RPMI8226 (cell line): Measurements from ENCODE around the gene BCL11A.

Experiments
- DNase-seq: peaks from one replicate; pipeline ENCODE4 v3.0.0-alpha.2; 2015

The BCL11A gene

GRCh38 chr2:60523963-60524362 lies 29.5 kb downstream of the BCL11A start:
- no peak for DNase-seq

DNA sequence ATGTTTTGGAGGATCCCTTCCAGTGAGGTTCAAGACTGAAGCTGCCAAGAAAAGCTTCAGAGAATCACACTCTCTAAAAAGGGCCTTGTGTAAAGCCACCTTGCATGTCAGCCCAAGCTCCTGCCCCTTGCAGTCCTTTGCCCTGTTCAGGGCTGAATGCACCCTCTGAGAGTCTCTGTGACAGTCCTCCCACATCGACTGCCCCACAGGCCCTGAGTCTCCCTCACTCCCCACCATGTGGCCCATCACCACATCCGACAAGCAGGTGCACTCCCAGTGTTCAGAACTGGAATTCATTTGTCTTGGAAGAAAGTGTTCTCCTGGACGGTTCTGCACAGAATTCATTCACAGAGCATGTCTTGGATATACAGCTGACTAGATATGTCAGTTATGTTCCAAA lies 31.0 kb downstream of the BCL11A start:
- DNase-seq = no peak

GRCh38 chr2:60521626-60522025 lies 31.8 kb downstream of the BCL11A start:
- no peak for DNase-seq

DNA sequence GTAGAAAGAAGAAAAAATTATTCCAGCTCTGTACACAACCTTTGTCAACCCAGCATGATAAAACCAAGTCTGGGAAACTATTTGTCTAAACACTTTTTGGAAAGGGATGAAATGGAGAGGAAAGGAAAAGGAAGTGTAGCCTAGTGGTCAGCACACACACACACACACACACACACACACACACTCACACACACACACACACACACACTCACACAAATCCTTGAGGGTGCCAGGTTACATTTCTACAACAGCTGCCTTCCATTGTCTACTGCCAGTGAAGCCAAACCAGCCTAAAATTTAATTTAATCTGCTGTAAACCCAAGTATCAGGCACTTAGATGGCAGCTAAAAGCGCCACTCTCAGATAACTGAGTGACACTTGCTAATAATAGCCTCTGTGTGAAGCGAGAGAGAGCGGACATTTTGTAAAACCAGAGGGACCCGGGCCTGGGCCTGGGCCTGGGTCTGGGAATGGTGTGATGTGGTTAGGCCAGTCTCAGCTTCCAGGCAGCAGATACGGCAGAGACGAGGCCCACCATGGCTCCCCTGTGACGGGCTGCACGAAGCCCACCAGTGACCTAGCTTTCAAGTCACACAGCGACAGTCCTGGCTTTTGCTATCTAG lies 32.4 kb downstream of the BCL11A start:
- no peak for DNase-seq

- DNase-seq = no peak
Observed at GRCh38 chr2:60520151-60520876, 33.1 kb downstream of the BCL11A start.

DNA sequence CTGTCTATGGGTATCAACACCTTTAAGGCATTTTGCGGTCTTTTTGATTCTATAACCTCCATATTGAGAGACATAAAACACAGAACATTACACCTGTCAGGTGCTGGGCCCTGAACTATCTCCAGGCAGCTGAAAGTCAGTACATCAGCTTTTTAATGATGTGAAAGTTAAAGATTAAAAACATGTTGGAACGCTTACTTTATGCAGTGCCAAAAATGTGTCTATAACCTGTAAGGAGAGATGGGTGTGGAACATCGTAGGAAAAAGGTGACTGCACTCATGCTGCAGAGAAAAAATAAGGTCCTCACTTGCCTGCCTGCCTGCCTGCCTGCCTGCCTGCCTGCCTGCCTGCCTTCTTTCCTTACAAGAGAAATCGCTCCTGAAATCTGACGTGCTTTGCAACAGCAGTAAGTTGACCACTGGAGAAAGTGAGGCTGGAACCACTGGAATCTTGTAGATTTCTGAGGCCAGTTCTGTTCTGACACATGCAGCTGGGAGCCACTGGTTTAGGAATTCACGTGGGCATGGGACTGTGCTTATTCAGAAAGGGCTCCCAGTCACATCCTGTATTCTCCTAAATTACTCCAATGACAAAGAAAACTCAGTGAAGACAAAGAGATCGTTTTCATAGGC lies 34.1 kb downstream of the BCL11A start:
- DNase-seq = no peak

DNA sequence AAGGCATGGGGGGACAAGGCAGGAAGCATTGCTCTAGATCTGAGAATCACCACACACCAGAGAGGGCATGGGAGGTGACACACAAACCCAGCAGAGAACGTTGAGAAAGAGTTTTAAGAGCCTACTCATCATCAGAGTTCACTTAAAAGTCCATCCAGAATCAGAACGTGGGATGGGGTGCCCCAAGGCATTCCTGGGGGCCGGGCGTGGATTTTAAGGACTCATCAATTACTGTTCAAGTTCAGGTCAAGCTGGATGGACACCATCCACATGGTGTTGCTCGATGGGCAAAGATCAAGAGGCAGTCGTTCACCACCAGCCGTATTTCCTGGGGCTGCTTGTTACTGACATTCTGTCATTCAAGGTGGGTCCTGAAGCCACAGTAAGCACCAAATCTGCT lies 34.9 kb downstream of the BCL11A start:
- no peak for DNase-seq

DNA sequence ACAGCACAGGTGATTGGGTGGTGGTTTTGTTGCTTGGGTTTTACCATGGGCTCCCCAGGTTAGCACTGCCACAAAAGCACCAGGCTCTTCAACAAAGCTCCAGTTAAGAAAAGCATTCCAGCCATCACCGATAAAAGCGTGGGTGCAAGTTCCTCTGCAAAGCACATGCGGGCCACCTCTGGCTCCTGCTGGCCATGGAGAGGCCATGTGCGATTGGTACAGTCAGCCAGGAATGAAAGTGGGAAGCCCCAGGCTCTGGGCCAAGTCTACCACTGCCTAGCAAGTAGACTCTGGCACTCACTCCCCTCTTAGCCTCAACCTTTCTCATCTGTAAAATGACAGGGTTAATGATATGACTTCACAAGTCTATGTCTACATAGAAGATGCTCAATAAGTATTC lies 36.0 kb downstream of the BCL11A start:
- no peak for DNase-seq

DNA sequence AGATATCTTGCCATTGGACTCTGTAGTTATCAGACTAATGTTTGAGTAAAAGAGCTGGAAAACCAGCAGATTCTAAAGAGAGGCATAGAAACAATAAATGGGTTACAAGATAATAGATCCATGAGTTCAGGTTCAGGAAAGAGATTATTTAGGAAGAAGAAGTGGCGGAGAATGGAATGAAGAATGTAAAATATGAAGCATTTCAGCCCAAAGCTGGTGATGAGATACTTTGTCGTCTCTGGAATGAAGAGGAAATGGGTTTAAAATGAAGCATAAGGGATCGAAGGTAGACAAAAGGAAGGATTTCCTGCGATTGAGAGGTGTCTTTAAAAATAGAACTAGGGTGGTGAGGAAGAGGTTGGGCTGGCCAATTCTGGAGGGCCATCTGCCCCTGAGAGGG lies 36.6 kb downstream of the BCL11A start:
- DNase-seq = no peak

- no peak for DNase-seq
Observed at GRCh38 chr2:60516383-60516811, 37.1 kb downstream of the BCL11A start.

GRCh38 chr2:60515721-60516226 lies 37.7 kb downstream of the BCL11A start:
- DNase-seq = no peak

GRCh38 chr2:60513996-60514395 lies 39.5 kb downstream of the BCL11A start:
- no peak for DNase-seq

GRCh38 chr2:60513191-60513590 lies 40.3 kb downstream of the BCL11A start:
- no peak for DNase-seq

- DNase-seq = no peak
Observed at GRCh38 chr2:60512641-60513040, 40.8 kb downstream of the BCL11A start.

DNA sequence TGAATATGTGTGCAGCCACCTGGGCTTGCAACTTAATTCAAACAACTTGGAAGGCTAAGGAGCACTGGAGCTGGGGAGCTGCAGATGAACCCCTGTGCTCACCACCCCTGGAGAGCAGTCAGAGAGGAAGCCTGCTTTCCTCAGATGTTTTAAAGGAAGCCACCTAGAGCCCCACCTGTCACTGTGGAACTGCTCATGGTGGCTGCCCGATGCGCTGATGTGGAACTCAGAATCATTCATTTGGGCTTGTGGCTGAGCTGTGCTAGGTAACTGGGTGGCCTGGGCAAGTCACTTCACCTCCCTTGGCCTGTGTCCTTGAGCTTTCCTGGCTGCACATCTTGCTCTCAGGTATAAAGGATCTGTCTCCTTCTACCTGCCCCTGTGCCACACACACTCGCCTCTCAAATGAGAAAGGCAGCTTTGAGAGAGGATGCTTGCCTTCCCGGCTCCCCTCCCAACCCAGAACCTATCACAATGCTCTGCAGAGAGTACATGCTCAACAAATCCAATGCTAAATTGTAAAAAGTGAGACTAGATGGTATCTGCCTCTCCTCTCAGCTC lies 41.3 kb downstream of the BCL11A start:
- no peak for DNase-seq

GRCh38 chr2:60510713-60511112 lies 42.7 kb downstream of the BCL11A start:
- DNase-seq = no peak

GRCh38 chr2:60509066-60509465 lies 44.4 kb downstream of the BCL11A start:
- DNase-seq = no peak

GRCh38 chr2:60508339-60508917 lies 45.0 kb downstream of the BCL11A start:
- DNase-seq = no peak

GRCh38 chr2:60507211-60507965 lies 46.1 kb downstream of the BCL11A start:
- no peak for DNase-seq

DNA sequence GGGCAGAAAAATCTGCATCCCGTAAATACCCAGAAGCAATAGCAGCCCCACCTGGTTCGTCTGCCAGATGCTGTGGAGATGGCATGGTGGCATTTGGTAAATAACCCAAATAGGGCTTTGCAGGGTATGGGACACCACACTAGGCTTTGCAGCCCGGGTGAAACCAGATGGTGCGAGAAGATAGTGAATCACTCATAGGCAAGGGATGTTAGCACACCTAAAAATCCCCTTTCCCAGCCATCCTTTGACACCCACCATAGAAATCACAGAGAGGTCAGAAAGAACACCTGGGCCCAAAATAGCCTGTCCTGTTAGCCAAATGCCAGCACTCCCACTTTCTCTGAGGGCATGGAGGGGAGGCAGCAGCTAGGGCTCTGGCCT lies 47.6 kb downstream of the BCL11A start:
- no peak for DNase-seq

DNA sequence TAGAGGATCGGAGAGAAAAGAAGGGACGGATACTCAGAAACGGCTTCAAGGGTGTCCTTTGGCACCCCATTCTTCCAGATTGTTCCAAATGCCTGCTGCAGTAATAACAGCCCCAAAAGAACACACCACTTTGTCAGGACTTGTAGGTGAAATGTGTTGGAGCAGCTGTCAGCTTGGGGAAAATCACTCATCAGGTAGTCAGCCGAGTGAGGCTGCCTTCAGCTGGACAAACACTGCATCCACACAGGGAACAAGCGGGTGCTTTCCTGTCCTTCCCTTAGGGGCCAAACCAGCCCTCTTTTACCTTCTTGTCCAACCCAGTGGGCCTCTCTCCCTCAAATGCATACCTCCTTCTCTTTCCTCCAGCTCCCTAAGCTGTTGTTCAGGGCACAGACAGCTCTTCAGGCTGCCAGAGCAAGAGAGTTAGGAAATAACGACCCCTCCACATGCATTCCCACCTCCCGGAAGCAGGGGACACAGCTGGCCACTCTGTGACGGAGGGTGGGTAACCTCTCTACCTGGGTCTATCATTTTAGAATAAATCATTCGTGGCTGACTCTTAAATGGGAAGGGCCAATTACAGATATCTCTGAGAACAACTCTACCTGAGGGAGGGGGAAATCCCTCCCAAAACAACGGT lies 48.1 kb downstream of the BCL11A start:
- no peak for DNase-seq

DNA sequence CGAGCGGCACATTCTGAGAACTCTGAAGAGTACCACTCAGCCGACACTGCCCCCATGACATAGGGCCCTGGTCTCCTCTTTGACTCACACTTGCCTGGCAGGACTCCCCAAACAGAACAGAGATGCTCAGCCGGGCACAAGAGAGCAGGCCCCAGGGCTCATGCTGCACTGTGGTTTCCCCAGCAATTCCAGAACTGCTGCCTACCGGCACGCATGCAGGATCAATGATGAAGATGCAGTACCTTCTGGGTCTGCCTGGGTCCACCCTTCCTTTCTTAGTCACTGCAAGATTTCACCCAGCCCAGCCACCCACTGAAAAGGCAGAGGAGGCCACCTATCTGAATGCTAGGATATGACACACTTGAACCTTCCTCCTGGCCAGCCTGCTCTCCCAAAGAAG lies 49.4 kb downstream of the BCL11A start:
- no peak for DNase-seq
